Neural cell (in vitro differentiated cells): ENCODE measurements around the gene RRP15.

Experiments
- CTCF ChIP-seq: fragments of 450-650 bp; IDR thresholded peaks from 2 replicates; pipeline ENCODE4 v1.5.1; 2014; ENCODE audit warnings: antibody characterized with exemption, mild to moderate bottlenecking, moderate library complexity; ENCODE audit not compliant: poor library complexity, severe bottlenecking
- REST ChIP-seq: IDR thresholded peaks from 2 replicates; pipeline ENCODE4 v1.6.1; 2012; ENCODE audit warnings: borderline replicate concordance
- TAF1 ChIP-seq: IDR thresholded peaks from 2 replicates; pipeline ENCODE4 v1.6.1; 2012; ENCODE audit warnings: low read depth

DNA sequence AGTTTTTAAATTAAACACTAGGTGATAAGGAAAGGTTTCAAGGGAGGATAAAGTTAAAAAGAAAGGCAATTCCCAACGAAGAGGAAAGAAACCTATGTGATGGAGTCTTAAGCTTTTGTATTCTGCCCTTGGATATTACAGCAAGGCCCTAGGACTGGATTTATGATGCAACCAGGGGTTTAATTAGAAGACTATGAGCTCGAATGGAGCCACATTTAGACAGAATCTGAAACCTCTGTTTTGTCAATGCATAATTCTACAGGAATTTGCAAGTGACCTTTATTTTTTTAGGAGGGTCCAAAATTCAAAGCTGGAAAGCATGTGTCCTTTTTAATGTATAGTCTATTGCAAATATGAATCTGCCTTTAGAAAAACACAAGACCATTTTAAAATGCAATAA lies 98.0 kb downstream of the RRP15 start:
- TF ChIP-seq TAF1 (no peak), CTCF (no peak), REST (no peak)
